GM21737 (cell line): ENCODE data around the gene NF2.
"Not testable (repeated sequence)": the region's sequence is repeated elsewhere in the genome, so short reads cannot be mapped to it uniquely, and the experiment has no call there.

Experiments
- ATAC-seq: cut with Tn5 transposase; IDR thresholded peaks from one replicate; pipeline ENCODE4 v1.9.1; 2021; ENCODE audit warnings: mild to moderate bottlenecking, moderate library complexity; ENCODE audit not compliant: unreplicated experiment

The NF2 gene

DNA sequence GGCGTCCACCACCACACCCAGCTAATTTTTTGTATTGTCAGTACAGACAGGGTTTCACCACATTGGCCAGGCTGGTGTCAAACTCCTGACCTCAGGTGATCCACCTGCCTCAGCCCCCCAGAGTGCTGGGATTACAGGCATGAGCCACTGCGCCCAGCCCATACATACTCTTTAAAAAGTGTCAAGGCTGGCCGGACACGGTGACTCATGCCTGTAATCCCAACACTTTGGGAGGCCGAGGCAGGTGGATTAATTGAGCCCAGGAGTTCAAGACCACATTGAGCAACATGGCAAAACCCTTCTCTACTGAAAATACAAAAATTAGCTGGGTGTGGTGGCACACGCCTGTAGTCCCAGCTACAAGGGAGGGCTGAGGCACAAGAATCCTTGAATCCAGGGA lies 9.0 kb upstream of the NF2 start:
- not testable (repeated sequence) for ATAC-seq

DNA sequence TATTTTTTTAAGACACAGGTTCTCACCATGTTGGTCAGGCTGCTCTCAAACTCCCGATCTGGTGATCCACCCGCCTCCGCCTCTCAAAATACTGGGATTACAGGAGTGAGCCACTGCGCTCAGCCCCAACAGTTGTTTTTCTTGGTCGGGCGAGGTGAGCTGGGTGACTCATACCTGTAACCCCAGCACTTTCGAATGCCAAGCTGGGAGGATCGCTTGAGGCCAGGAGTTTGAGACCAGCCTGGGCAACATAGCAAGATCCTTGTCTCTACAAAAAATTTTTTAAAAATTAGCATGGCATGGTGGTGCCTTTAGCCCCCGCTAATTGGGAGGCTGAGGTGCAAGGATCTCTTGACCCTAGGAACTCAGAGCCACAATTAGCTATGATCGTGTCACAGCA lies 7.0 kb upstream of the NF2 start:
- no peak for ATAC-seq

DNA sequence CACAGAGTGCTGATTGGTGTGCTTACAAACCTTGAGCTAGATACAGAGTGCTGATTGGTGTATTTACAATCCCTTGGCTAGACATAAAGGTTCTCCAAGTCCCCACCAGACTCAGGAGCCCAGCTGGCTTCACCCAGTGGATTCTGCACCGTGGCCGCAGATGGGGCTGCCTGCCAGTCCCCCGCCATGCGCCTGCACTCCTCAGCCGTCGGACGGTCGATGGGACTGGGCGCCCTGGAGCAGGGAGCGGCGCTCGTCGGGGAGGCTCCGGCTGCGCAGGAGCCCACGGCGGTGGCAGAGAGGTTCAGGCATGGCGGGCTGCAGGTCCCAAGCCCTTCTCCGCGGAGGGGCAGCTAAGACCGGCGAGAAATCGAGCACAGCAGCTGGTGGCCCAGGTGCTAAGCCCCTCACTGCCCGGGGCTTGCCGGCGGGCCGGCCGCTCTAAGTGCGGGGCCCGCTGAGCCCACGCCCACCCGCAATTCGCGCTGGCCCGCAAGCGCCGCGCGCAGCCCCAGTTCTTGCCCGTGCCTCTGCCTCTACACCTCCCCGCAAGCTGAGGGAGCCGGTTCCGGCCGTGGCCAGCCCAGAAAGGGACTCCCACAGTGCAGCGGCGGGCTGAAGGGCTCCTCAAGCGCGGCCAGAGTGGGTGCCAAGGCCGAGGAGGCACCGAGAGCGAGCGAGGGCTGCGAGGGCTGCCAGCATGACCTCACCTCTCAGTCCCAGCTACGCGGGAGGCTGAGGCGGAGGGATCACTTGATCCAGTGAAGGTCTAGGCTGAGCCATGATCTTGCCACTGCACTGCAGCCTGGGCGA lies 5.4 kb upstream of the NF2 start:
- ATAC-seq: not testable (repeated sequence)

DNA sequence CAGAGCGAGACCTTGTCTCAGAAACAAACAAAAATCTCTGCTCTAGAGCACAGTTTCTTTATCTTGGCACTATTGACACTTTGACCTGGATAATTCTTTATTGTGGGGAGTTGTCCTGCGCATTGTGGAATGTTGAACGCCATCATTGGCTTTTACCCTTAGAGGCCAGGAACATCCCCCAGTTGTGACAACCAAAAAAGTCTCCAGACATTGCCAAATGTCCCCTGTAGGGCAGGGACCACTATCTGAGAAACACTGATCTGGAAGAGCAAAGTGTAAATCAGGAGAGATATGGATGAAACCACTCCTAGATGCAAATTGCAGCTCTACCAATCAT lies 4.8 kb upstream of the NF2 start:
- ATAC-seq: no peak

DNA sequence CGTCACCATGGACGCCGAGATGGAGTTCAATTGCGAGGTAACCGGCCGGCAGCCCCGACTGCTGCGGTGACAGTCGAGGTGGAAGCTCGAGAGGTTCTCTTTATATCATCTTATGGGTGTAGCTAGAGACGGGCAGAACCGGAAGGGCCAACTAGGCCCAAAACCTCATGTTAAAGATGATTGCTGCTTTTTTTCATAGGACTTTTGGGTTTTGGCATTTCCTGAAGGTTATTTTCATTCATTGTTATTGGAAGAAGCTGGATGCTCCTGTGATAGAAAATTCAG lies 585 bp downstream of the NF2 start:
- no peak for ATAC-seq

DNA sequence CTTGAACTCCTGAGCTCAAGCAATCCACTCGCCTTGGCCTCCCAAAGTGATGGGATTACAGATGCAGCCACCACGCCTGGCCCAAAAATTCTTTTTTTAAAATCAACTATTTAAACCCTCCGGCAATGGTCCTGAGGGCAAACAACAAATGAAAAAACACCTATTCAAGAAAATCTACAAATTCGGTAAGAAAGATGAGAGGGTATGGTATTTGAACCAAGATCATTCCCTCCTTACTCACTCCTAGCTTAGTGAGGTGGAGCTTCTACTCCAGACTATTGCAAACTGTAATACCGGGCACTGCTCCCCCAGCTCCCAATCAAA lies 2.1 kb downstream of the NF2 start:
- no peak for ATAC-seq

DNA sequence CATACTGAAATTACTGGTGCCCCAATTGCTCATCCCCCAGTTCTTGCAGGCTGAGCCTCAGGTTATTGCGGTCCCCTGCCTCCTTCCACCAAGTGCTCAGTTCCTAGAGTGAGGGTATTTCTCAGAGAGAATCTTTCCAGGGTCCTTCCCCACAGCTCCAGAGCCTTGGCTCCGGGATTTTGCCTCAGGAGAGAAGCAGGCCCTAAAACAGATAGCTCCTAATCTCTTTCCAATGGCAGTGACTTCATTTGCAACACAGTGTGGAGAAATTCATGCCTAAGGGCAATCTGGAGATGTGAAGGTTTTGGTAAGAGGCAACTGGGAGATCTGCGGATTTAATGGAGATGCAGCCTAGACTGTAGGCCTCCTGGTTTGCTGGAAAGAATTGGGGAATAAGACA lies 2.9 kb downstream of the NF2 start:
- no peak for ATAC-seq

DNA sequence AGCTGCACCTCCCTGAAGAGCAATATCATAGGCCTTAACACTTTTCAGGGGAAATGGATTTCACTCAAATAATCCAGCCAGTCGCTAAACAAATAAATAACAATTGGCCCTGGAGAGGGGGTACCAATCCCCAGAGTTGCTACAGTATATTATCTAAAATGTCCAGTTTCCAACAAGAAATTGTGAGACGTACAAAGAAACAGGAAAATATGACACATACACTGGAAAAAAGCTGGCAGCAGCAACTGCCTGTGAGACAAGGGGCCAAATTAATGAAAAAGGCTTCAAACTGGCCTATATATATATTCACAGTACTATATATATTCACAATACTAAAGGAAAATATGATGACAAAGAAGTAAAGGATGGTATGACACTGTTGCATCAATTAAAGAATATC lies 4.0 kb downstream of the NF2 start:
- no peak for ATAC-seq

DNA sequence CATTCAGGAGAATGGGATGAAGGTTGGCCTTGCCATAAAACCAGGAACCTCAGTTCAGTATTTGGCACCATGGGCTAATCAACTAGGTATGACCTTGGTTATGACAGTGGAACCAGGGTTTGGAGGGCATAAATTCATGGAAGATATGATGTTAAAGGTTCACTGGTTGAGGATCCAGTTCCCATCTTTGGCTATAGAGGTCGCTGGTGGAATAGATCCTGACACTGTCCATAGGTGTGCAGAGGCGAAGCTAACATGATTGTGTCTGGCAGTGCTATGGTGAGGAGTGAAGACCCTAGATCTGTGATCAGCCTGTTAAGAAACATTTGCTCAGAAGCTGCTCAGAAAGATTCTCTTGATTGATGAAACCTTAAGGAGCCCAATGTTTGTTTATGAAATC lies 5.7 kb downstream of the NF2 start:
- no peak for ATAC-seq

DNA sequence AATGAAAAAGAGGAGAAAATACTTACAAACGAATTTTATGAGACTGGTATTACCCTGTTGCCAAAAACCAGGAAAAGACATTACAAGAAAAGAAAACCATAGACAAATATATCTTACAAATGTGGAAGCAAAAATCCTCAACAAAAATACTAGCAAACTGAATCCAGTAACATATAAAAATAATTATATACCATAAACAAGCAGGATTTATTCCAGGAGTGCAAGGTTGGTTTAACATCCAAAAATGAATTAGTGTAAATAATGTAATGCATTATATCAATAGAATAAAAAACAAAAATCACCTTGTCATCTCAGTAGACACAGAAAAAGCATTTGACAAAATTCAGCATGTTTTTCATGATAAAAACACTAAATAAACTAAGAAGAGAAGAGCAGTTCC lies 7.3 kb downstream of the NF2 start:
- ATAC-seq: no peak

DNA sequence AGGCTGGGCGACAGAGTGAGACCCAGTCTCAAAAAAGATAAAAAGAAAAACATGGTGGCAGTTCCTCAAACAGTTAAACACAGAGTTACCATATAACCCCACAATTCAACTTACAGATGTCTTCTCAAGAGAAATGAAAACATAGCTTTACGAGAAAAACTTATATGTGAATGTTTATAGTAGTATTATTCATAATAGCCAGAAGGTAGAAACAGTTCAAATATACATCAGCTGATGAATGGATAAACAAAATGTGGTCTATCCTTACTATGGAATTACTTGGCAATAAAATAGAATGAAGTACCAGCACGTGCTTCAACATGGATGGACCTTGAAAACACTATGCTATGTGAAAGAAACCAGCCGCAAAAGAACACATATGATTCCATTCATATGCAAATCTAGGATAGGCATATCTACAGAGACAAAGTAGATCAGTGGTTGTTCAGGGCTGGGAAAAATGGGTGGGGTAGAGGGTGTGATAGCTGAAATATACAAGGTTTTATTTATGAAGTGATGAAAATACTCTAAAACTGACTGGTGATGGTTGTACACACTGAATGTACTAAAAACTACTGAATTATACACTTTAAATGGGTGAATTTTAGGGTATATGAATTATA lies 12.4 kb downstream of the NF2 start:
- ATAC-seq: no peak

DNA sequence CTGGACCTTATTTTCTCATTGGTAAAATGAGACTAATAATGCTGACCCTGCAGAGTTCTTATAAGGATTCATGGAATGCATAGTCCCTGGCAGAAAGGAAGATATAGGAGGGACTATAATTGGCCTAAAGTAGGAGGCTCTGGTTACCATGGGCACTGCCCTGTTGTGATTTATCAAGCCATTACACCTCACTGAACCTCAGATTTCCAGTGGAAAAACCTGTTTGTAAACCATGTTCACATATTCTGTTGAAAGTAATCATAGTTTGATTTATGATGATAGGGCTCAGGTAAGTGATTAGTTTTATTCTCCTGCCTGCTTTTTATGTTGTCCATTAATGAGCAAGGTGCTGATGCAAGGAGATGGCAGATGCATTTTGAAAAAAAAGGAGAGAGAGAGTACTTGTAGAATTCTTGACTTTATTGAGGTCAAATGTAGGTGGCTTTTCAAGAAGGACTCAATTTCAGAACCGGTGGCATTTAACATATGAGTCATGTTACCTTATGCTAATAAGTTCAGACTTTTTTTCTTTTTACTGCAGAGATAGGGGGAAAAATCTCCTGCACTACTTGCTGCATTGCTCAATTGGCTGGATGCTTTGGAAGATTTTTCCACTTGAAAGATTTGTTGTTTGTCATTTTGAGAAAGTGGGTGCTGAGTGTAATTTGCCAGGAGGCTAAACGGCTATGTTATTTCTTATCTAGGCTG lies 14.6 kb downstream of the NF2 start:
- ATAC-seq: no peak

DNA sequence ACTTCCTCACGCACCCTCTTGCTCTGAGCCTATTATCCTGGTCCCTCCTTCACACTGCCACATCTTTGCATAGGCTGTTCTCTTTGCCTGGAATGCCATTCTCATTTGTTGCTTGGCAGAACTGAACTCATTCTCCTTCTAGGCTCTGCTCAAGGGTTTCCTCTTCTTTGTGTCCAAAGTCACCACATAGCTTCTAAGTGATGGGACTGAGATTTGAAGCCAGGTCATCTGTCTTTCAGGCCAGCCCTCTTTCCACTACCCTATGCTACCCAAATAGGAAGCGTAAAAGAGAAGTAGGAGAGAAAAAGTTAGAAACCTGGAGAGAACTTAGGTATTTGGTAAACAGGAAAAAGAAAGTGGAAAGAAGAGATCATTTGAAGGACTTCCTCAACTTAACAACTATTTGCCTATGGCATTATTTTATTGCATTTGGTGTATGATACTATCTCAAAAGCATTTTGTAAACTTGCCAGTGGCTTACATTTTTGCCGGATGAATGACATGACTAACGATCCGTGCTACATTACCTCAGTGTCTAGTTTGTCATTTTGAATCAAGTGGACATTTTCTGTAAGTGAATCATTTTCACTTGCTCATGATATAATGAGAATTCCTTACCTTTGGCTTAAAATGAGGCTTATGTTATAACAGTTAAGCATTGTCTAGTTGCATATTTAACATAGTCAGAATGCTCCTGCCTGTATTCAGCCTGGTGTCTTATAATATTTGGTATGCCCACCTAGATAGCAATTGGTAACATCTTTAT lies 18.5 kb downstream of the NF2 start:
- ATAC-seq: no peak

DNA sequence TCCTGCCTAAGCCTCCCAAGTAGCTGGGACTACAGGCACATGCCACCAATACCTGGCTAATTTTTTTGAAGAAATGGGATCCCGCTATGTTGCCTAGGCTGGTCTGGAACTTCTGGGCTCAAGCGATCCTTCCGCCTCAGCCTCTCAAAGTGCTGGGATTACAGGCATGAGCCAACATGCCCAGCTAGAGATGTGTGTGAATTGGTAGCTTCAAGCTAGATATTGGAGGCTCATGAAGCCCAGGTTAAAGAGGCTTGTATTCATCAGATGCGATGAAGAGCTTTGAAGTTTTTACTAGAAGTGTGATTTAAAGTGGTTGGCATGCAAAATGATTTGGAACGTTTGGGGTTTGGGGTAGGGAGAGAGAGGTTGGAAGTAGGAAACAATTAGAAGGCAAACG lies 19.6 kb downstream of the NF2 start:
- ATAC-seq: no peak

DNA sequence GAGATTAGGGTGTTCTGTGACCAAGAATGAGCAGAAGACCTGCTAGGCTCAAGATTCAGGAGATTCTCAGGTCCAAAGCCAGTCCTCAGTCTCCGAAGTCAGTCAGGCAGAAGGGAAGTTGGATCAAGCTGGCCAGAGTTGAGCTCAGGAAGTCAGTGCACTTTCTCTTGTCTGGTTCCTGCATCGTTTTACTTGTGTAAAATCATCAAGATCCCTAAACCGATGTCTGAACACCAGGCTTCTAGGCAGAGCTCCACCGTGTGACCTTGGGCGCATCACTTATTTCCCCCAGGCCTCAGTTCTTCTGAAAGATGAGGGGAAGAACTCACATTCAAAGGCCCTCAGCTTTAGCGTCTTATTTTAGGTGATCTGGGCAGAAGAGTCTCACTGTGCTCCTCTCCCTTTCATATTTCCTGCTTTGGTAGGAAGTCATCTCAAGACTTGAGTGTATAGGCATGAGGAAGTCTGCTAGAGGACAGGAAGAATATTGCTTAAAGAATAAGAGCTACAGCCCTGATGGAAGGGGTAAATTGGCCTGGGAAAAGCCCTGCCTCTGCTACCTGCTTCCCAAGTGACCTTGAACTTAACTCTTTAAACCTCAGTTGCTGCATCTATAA lies 20.2 kb downstream of the NF2 start:
- no peak for ATAC-seq

DNA sequence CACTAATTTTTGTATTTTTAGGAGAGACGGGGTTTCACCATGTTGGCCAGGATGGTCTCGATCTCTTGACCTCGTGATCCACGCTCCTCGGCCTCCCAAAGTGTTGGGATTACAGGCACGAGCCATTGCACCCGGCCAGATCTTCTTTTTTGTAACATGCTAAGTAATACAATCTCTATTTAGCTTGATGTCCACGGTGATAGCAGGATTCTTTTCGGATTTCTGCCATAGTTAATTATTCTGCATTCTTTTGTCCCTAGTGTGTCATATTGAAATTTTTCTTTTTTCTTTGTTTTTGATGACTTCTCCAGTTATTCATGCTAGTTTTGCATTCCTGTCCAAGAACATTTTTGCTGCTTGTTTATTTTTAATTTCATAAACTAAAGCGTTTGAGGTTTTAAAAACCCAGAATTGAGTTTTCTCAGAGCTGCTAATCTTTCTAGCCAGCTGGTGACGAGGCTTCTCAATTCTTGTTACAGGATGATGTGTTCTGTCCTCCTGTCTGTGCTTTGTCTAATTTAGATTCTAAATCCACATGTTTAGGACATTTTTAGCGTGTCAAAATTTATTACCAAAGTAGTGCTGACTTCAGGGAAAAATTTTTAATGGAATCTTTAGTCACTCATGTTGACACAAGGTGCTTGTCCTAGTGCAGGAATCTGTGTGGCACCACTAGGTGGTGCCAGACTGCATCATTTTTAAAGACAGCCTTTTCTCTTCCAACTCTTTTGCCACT lies 21.8 kb downstream of the NF2 start:
- no peak for ATAC-seq

DNA sequence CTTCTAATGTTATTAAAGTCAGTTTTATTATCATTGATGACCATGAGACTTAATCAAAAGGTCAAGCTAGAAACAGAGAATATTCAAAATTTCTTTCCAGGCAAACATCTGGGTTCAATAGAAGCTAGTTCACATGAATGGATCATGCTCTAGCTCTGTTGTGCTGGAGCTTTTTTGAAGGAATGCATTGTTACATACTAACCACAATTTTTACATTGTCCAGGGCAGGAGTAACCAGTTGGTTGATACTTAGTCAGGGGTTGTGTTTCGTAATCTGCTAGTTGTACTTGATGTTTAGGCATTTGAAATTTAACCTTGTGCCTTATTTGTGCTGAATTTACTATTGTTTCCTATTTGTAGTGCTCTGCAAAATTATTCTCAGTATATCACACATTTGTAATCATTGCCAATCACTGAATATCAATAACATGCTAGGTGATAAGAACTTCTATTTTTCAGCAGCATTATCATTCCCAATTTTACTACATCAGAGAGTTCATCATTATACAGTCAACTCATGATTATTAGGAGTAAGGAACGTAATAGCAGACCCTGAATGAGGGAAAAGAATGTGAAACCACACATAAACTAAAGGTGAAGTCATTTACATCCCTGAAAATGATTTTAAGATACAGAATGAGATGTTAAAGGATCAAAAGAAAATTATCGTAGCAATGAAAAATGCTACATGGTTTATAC lies 23.2 kb downstream of the NF2 start:
- ATAC-seq: no peak

DNA sequence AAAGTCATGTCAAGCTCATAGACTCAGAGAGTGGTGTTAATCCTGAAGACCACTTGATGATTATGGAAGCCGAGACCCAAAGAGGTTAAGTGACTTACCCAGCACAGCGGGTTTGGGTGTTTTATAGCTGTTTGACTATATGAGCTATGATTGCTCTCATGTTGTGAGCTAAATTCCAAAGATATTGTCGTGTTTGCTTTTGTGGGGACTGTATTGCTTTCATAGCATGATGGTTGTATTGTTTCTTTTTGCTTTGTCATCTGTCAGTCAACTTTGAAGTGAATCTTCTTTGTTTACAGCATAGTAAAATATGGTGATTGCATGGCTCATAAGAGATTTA lies 23.7 kb downstream of the NF2 start:
- no peak for ATAC-seq

DNA sequence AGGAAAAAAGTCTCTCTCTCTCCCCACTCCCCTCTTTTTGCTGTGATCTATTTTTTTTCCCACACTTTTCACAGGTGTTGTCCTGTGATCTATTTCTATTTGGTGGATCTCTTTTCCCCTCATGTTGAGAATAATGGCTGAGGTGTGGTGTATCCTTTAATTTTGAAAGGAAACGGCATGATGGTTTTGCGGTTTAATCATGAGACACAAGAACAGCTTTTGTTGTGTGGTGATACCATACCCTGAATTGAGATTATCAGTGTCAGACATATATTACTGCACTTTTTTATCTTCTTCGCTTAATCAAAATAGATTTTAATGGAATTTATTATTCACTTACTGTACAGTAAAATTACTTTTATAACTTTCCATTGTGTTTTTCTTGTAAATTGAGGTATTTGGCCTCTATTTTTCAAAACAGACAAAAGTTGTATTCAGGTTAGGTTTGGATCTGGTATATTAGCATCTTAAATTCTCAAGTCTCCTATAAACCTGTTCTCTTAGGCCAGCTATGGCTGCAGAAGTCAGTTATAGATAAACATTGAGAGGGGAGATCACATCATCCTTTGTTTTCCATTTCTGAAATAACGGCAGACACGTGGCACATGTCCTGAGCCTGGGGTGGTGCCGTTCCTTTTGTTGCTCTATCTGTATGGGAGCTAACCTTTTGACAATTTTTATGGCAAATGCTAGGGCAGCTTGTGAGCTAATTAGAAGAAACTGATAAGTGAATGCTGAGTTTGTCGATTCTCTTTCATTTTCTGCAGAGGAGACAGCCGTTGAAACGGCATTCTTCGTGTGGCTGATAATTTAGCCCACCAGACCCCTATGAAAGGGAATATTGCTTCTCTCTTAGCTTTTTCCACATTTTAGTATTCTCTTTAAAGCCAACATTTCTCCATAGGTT lies 25.8 kb downstream of the NF2 start:
- no peak for ATAC-seq
